HepG2 (cell line): ENCODE data around the gene ASB16. TPM values are rescaled to one million over a fixed set of nuclear protein-coding genes. Genes with fewer than 3 reads are reported as not detected.

Experiments
- DRAP1 ChIP-seq: IDR thresholded peaks from 2 replicates; pipeline ENCODE4 v1.6.1; 2016; ENCODE audit warnings: missing genetic modification reagents, missing compliant biosample characterization
- GLI4 ChIP-seq: sonication (generic); formaldehyde crosslinking; IDR thresholded peaks from 2 replicates; pipeline ENCODE4 v1.5.1; 2020; ENCODE audit warnings: missing genetic modification reagents, mild to moderate bottlenecking, moderate library complexity, borderline replicate concordance
- IKZF5 ChIP-seq: IDR thresholded peaks from 2 replicates; pipeline ENCODE4 v1.6.1; 2018; ENCODE audit warnings: missing genetic modification reagents, mild to moderate bottlenecking, missing compliant biosample characterization
- MXI1 ChIP-seq: IDR thresholded peaks from 3 replicates; pipeline ENCODE4 v1.6.1; 2012; ENCODE audit warnings: low read depth, low read length, inconsistent platforms, borderline replicate concordance
- PHF5A ChIP-seq: IDR thresholded peaks from one replicate; pipeline ENCODE4 v1.6.1; 2018; ENCODE audit warnings: low read depth, missing genetic modification reagents; ENCODE audit not compliant: unreplicated experiment
- PITX1 ChIP-seq: sonication (generic); formaldehyde crosslinking; IDR thresholded peaks from 2 replicates; pipeline ENCODE4 v1.5.1; 2020; ENCODE audit warnings: mild to moderate bottlenecking, missing genetic modification reagents
- RERE ChIP-seq: IDR thresholded peaks from 2 replicates; pipeline ENCODE4 v1.6.1; 2016; ENCODE audit warnings: low read depth, missing genetic modification reagents, missing compliant biosample characterization
- SMAD3 ChIP-seq: sonication (generic); formaldehyde crosslinking; IDR thresholded peaks from 2 replicates; pipeline ENCODE4 v1.4.0; 2020; ENCODE audit warnings: missing genetic modification reagents
- SP2 ChIP-seq: sonication (generic); formaldehyde crosslinking; IDR thresholded peaks from 2 replicates; pipeline ENCODE4 v1.5.1; 2020; ENCODE audit warnings: mild to moderate bottlenecking, missing genetic modification reagents
- TFDP2 ChIP-seq: sonication (generic); formaldehyde crosslinking; IDR thresholded peaks from 2 replicates; pipeline ENCODE4 v1.4.0; 2020; ENCODE audit warnings: missing genetic modification reagents
- ZBTB7A ChIP-seq: sonication (generic); formaldehyde crosslinking; IDR thresholded peaks from 2 replicates; pipeline ENCODE4 v1.8.0; 2022; ENCODE audit warnings: mild to moderate bottlenecking, missing genetic modification reagents
- ZGPAT ChIP-seq: IDR thresholded peaks from 2 replicates; pipeline ENCODE4 v1.6.1; 2016; ENCODE audit warnings: mild to moderate bottlenecking
- ZNF263 ChIP-seq: sonication (generic); formaldehyde crosslinking; IDR thresholded peaks from 2 replicates; pipeline ENCODE4 v1.4.0; 2020; ENCODE audit warnings: missing genetic modification reagents
- ZNF543 ChIP-seq: sonication (generic); formaldehyde crosslinking; IDR thresholded peaks from 2 replicates; pipeline ENCODE4 v1.4.0; 2020; ENCODE audit warnings: mild to moderate bottlenecking, missing genetic modification reagents
- ZNF644 ChIP-seq: IDR thresholded peaks from 2 replicates; pipeline ENCODE4 v1.6.1; 2016; ENCODE audit warnings: low read depth
- ZNF674 ChIP-seq: sonication (generic); formaldehyde crosslinking; IDR thresholded peaks from 2 replicates; pipeline ENCODE4 v1.5.0; 2020; ENCODE audit warnings: low read depth, mild to moderate bottlenecking, missing genetic modification reagents
- ZNF839 ChIP-seq: sonication (generic); formaldehyde crosslinking; IDR thresholded peaks from 2 replicates; pipeline ENCODE4 v1.4.0; 2020; ENCODE audit warnings: missing genetic modification reagents, mild to moderate bottlenecking, borderline replicate concordance
- polyA plus RNA-seq, 8 experiments: library from polyadenylated mRNA; depleted of rRNA in 3 of 8; stranded (reverse) in 7 of 8; unstranded in 1 of 8; fragments of >200 nt; fragmentation: Illumina TruSeq in 4 of 8; extraction: Trizol in 4 of 8; gene quantifications; 2 replicates each; pipeline versions ENCODE4 v1.2.1 to v1.2.3, GENCODE V29; 2011 to 2016; ENCODE audit warnings: low read depth in 4 of 8, missing spikeins in 1 of 8, mixed read lengths in 1 of 8; ENCODE audit not compliant: insufficient read depth in 1 of 8
- total RNA-seq, 5 experiments: library from RNA; depleted of rRNA; stranded (reverse); fragments of >200 nt; fragmentation: Illumina TruSeq; extraction: Trizol; gene quantifications; 2 replicates each; pipeline ENCODE4 v1.2.3, GENCODE V29; 2016; ENCODE audit warnings: low read depth in 1 of 5

ASB16 gene
- total and polyA plus RNA-seq, 2 of the 13 experiments (the other 11 are each of a cell fraction or from before 2014, with no cell fraction given) = 0.07 TPM; not detected in 1

- TF ChIP-seq RERE = 0 out of 2 replicates have a peak, but pooled peaks have one; percentile 14
- 0 out of 2 replicates have a peak, but pooled peaks have one; percentile 32 for TF ChIP-seq DRAP1 (CRISPR knock-in tag)
- peak; percentile 96 for TF ChIP-seq ZBTB7A
- TF ChIP-seq IKZF5 = peak; percentile 77
- TF ChIP-seq ZNF674 (CRISPR knock-in tag) = 0 out of 2 replicates have a peak, but pooled peaks have one; percentile 28
- TF ChIP-seq ZNF543 = peak; percentile 79; the same call in 1 of the 2 replicates
- TF ChIP-seq ZNF644 (CRISPR knock-in tag) = peak; percentile 85
- peak; percentile 61 for TF ChIP-seq ZNF839 (CRISPR knock-in tag)
- peak; percentile 73; the same call in 1 of the 3 replicates for TF ChIP-seq MXI1
- 0 out of 2 replicates have a peak, but pooled peaks have one; percentile 50 for TF ChIP-seq TFDP2 (CRISPR knock-in tag)
- peak; percentile 72 for TF ChIP-seq ZGPAT (CRISPR knock-in tag)
- 0 out of 2 replicates have a peak, but pooled peaks have one; percentile 58 for TF ChIP-seq SMAD3 (CRISPR knock-in tag)
- TF ChIP-seq PHF5A (CRISPR knock-in tag) = no peak
- TF ChIP-seq GLI4 (CRISPR knock-in tag) = 0 out of 2 replicates have a peak, but pooled peaks have one; percentile 30
- 0 out of 2 replicates have a peak, but pooled peaks have one; percentile 29 for TF ChIP-seq SP2 (CRISPR knock-in tag)
- no peak for TF ChIP-seq ZNF263 (CRISPR knock-in tag)
- peak; percentile 84 for TF ChIP-seq PITX1 (CRISPR knock-in tag)
These were observed 36.5 kb upstream of the ASB16 start (continued) for GRCh38 chr17:44133918-44134476.
